Memory B cell (primary cell): Measurements from ENCODE around the gene ANO4.

ENCODE experiments used
- ATAC-seq: fragments of 150-1000 bp; cut with Tn5 transposase; 2 replicates; pipeline ENCODE4 v1.10.0; 2021; ENCODE audit warnings: low read depth, mild to moderate bottlenecking, moderate library complexity
- DNase-seq, 2 donors: peaks; one replicate each; pipeline ENCODE4 v3.0.0; 2022; ENCODE audit warnings: low spot score in 2 of 2
- H3K27ac Mint-ChIP-seq: one replicate; pipeline ENCODE4 v1.8.0; 2022; ENCODE audit warnings: mild to moderate bottlenecking, moderate library complexity, mixed read lengths
- H3K27me3 Mint-ChIP-seq: one replicate; pipeline ENCODE4 v1.8.0; 2022; ENCODE audit warnings: mixed read lengths
- H3K36me3 Mint-ChIP-seq: one replicate; pipeline ENCODE4 v1.8.0; 2022; ENCODE audit warnings: mild to moderate bottlenecking, mixed read lengths
- H3K4me1 Mint-ChIP-seq: one replicate; pipeline ENCODE4 v1.8.0; 2022; ENCODE audit warnings: mixed read lengths
- H3K4me3 Mint-ChIP-seq: one replicate; pipeline ENCODE4 v1.8.0; 2022; ENCODE audit warnings: mild to moderate bottlenecking, moderate library complexity, mixed read lengths
- H3K9me3 Mint-ChIP-seq: one replicate; pipeline ENCODE4 v1.8.0; 2022; ENCODE audit warnings: mixed read lengths

Gene ANO4

GRCh38 chr12:100794441-100795173, at the start of gene ANO4:
Gene ANO4, plus strand, starts transcription at chr12:100794776. Its CDS starts 107,010 bp downstream, at chr12:100901786.
- H3K4me3 Mint-ChIP-seq: no peak within 1 kb of the TSS

GRCh38 chr12:100745378-100746071, 49.1 kb upstream of the ANO4 start:
- H3K27me3 Mint-ChIP-seq: peaks cover 1% of the 10 kb centered on the region
- H3K4me3 Mint-ChIP-seq: no peak overlapping the region
- H3K4me1 Mint-ChIP-seq: no peaks in the 10 kb centered on the region
- DNase-seq: no peak
- no peaks in the 10 kb centered on the region for H3K36me3 Mint-ChIP-seq
- no peak for ATAC-seq
- no peak overlapping the region for H3K27ac Mint-ChIP-seq
- H3K9me3 Mint-ChIP-seq: peaks cover 11% of the 10 kb centered on the region

More at GRCh38 chr12:100794441-100795173, at the start of gene ANO4:
- no peak for ATAC-seq
- no peak for DNase-seq
- H3K36me3 Mint-ChIP-seq: no peaks in the 10 kb centered on the region
- H3K27ac Mint-ChIP-seq: no peak within 1 kb of the TSS
- H3K4me1 Mint-ChIP-seq: no peaks in the 10 kb centered on the region
- H3K9me3 Mint-ChIP-seq: no peaks in the 10 kb centered on the region
- H3K27me3 Mint-ChIP-seq: peaks cover 5% of the 10 kb centered on the region

- Mint-ChIP-seq H3K27ac (no peak overlapping the region), H3K9me3 (peaks cover 5% of the 10 kb centered on the region), H3K4me3 (no peak overlapping the region)
Measured at GRCh38 chr12:100752841-100753240, 41.7 kb upstream of the ANO4 start.

GRCh38 chr12:100753837-100754236, 40.7 kb upstream of the ANO4 start:
- ATAC-seq: no peak
- Mint-ChIP-seq H3K4me1 (no peaks in the 10 kb centered on the region), H3K36me3 (no peaks in the 10 kb centered on the region), H3K9me3 (peaks cover 5% of the 10 kb centered on the region), H3K27me3 (peaks cover 5% of the 10 kb centered on the region), H3K27ac (no peak overlapping the region), H3K4me3 (no peak overlapping the region)
- no peak for DNase-seq

More at GRCh38 chr12:100752841-100753240, 41.7 kb upstream of the ANO4 start:
- no peaks in the 10 kb centered on the region for H3K36me3 Mint-ChIP-seq
- no peak for ATAC-seq
- DNase-seq: no peak
- H3K4me1 Mint-ChIP-seq: no peaks in the 10 kb centered on the region
- H3K27me3 Mint-ChIP-seq: peaks cover 5% of the 10 kb centered on the region

GRCh38 chr12:100755186-100755585, 39.4 kb upstream of the ANO4 start:
- Mint-ChIP-seq H3K9me3 (peaks cover 5% of the 10 kb centered on the region), H3K27ac (no peak overlapping the region), H3K36me3 (no peaks in the 10 kb centered on the region), H3K4me3 (no peak overlapping the region), H3K4me1 (no peaks in the 10 kb centered on the region), H3K27me3 (peaks cover 5% of the 10 kb centered on the region)
- no peak for ATAC-seq
- no peak for DNase-seq

GRCh38 chr12:100758083-100758482, 36.5 kb upstream of the ANO4 start:
- no peak overlapping the region for H3K27ac Mint-ChIP-seq
- H3K4me3 Mint-ChIP-seq: no peak overlapping the region
- H3K4me1 Mint-ChIP-seq: no peaks in the 10 kb centered on the region
- peaks cover 9% of the 10 kb centered on the region for H3K27me3 Mint-ChIP-seq
- H3K36me3 Mint-ChIP-seq: no peaks in the 10 kb centered on the region
- no peak for DNase-seq
- H3K9me3 Mint-ChIP-seq: peaks cover 8% of the 10 kb centered on the region
- no peak for ATAC-seq

- Mint-ChIP-seq H3K36me3 (no peaks in the 10 kb centered on the region), H3K4me3 (no peak overlapping the region), H3K27ac (no peak overlapping the region), H3K4me1 (no peaks in the 10 kb centered on the region), H3K9me3 (peaks cover 7% of the 10 kb centered on the region), H3K27me3 (no peaks in the 10 kb centered on the region)
- ATAC-seq: no peak
- DNase-seq: no peak
Measured at GRCh38 chr12:100767371-100767770, 27.2 kb upstream of the ANO4 start.

GRCh38 chr12:100767950-100768349, 26.6 kb upstream of the ANO4 start:
- Mint-ChIP-seq H3K27ac (no peak overlapping the region), H3K27me3 (no peaks in the 10 kb centered on the region), H3K4me1 (no peaks in the 10 kb centered on the region), H3K4me3 (no peak overlapping the region), H3K36me3 (no peaks in the 10 kb centered on the region), H3K9me3 (peaks cover 7% of the 10 kb centered on the region)
- ATAC-seq (no peak), DNase-seq (no peak)

- H3K27ac Mint-ChIP-seq: no peak overlapping the region
- H3K27me3 Mint-ChIP-seq: no peaks in the 10 kb centered on the region
- DNase-seq (no peak), ATAC-seq (no peak)
- no peaks in the 10 kb centered on the region for H3K4me1 Mint-ChIP-seq
- H3K4me3 Mint-ChIP-seq: no peak overlapping the region
- H3K9me3 Mint-ChIP-seq: no peaks in the 10 kb centered on the region
- H3K36me3 Mint-ChIP-seq: no peaks in the 10 kb centered on the region
Measured at GRCh38 chr12:100778967-100779590, 15.5 kb upstream of the ANO4 start.

- no peak for DNase-seq
- Mint-ChIP-seq H3K4me3 (no peak overlapping the region), H3K9me3 (peaks cover 7% of the 10 kb centered on the region), H3K36me3 (no peaks in the 10 kb centered on the region), H3K27ac (no peak overlapping the region), H3K4me1 (no peaks in the 10 kb centered on the region), H3K27me3 (peaks cover 6% of the 10 kb centered on the region)
- ATAC-seq: no peak
Measured at GRCh38 chr12:100789146-100789545, 5.4 kb upstream of the ANO4 start.

GRCh38 chr12:100789975-100790374, 4.6 kb upstream of the ANO4 start:
- H3K9me3 Mint-ChIP-seq: peaks cover 7% of the 10 kb centered on the region
- H3K27me3 Mint-ChIP-seq: peaks cover 7% of the 10 kb centered on the region
- ATAC-seq (no peak), DNase-seq (no peak)
- no peaks in the 10 kb centered on the region for H3K4me1 Mint-ChIP-seq
- no peak overlapping the region for H3K4me3 Mint-ChIP-seq
- no peak overlapping the region for H3K27ac Mint-ChIP-seq
- no peaks in the 10 kb centered on the region for H3K36me3 Mint-ChIP-seq

- Mint-ChIP-seq H3K36me3 (no peaks in the 10 kb centered on the region), H3K4me1 (no peaks in the 10 kb centered on the region), H3K9me3 (peaks cover 5% of the 10 kb centered on the region), H3K27me3 (peaks cover 9% of the 10 kb centered on the region), H3K27ac (no peak overlapping the region), H3K4me3 (no peak overlapping the region)
- ATAC-seq (no peak), DNase-seq (no peak)
Measured at GRCh38 chr12:100790552-100790951, 4.0 kb upstream of the ANO4 start.

- Mint-ChIP-seq H3K4me3 (no peak overlapping the region), H3K27ac (no peak overlapping the region), H3K4me1 (no peaks in the 10 kb centered on the region), H3K36me3 (no peaks in the 10 kb centered on the region), H3K27me3 (peaks cover 9% of the 10 kb centered on the region), H3K9me3 (peaks cover 2% of the 10 kb centered on the region)
- DNase-seq (no peak), ATAC-seq (no peak)
Measured at GRCh38 chr12:100793182-100793581, 1.4 kb upstream of the ANO4 start.

- Mint-ChIP-seq H3K9me3 (no peaks in the 10 kb centered on the region), H3K27me3 (peaks cover 5% of the 10 kb centered on the region), H3K4me3 (no peak overlapping the region), H3K27ac (no peak overlapping the region), H3K4me1 (no peaks in the 10 kb centered on the region), H3K36me3 (no peaks in the 10 kb centered on the region)
- ATAC-seq (no peak), DNase-seq (no peak)
Measured at GRCh38 chr12:100795174-100795799, 711 bp downstream of the ANO4 start.
